G401 (cell line): ENCODE measurements around the gene SOX8. TPM values are rescaled to one million over a fixed set of nuclear protein-coding genes. Genes with fewer than 3 reads are reported as not detected.
"Not testable (repeated sequence)": the region's sequence is repeated elsewhere in the genome, so short reads cannot be mapped to it uniquely, and the experiment has no call there.

Experiments
- DNase-seq: peaks from one replicate; pipeline ENCODE4 v3.0.0-alpha.2; 2015; ENCODE audit warnings: low spot score
- in situ Hi-C: cut with HindIII; loops from 2 replicates; pipeline ENCODE4 v1.10.0; 2016; ENCODE audit warnings: low sequenced_read_pairs, mixed read lengths
- total RNA-seq: library from RNA; depleted of rRNA; stranded (reverse); fragments of >200 nt; shearing (Covaris generic); gene quantifications from 2 replicates; pipeline ENCODE4 v1.2.3, GENCODE V29; 2014

SOX8 gene
- total RNA-seq, 1 experiment from 2014 or later, result 72.7 TPM

- no peak for DNase-seq
- in situ Hi-C loops, result no loop called here
Observed at GRCh38 chr16:1012722-1013592, 31.4 kb downstream of the SOX8 start.

- no peak for DNase-seq
Observed at GRCh38 chr16:1013593-1013900, 32.0 kb downstream of the SOX8 start.

GRCh38 chr16:1014221-1014620 lies 32.7 kb downstream of the SOX8 start:
- no peak for DNase-seq
- in situ Hi-C loops, result no loop called here

More at GRCh38 chr16:1013593-1013900, 32.0 kb downstream of the SOX8 start:
- in situ Hi-C loops, result no loop called here

GRCh38 chr16:1014771-1015495 lies 33.4 kb downstream of the SOX8 start:
- no peak for DNase-seq
- in situ Hi-C loops, result no loop called here

GRCh38 chr16:1018447-1019198 lies 37.1 kb downstream of the SOX8 start:
- no peak for DNase-seq
- in situ Hi-C loops, result no loop called here

- DNase-seq, result peak; percentile 43
- in situ Hi-C loops, result no loop called here
Observed at GRCh38 chr16:1019231-1020090, 37.9 kb downstream of the SOX8 start.

GRCh38 chr16:1020091-1020399 lies 38.5 kb downstream of the SOX8 start:
- in situ Hi-C loops, result no loop called here
- DNase-seq, result no peak

- in situ Hi-C loops, result no loop called here
- no peak for DNase-seq
Observed at GRCh38 chr16:1020591-1020990, 39.0 kb downstream of the SOX8 start.

GRCh38 chr16:1021553-1022160 lies 40.1 kb downstream of the SOX8 start:
- in situ Hi-C loops, result no loop called here
- no peak for DNase-seq

GRCh38 chr16:1022466-1022865 lies 40.9 kb downstream of the SOX8 start:
- in situ Hi-C loops, result no loop called here
- no peak for DNase-seq

- in situ Hi-C loops, result no loop called here
- no peak for DNase-seq
Observed at GRCh38 chr16:1024138-1024537, 42.6 kb downstream of the SOX8 start.

- DNase-seq, in situ Hi-C loops: not testable (repeated sequence)
Observed at GRCh38 chr16:1025183-1025809, 43.7 kb downstream of the SOX8 start.

GRCh38 chr16:1026057-1026783 lies 44.6 kb downstream of the SOX8 start:
- DNase-seq, result peak; percentile 70
- in situ Hi-C loops, result no loop called here

GRCh38 chr16:1026784-1027500 lies 45.4 kb downstream of the SOX8 start:
- in situ Hi-C loops, result no loop called here

GRCh38 chr16:1027501-1027815 lies 45.9 kb downstream of the SOX8 start:
- DNase-seq, result no peak
- in situ Hi-C loops, result no loop called here

More at GRCh38 chr16:1026784-1027500, 45.4 kb downstream of the SOX8 start:
- DNase-seq, result peak; percentile 24

- in situ Hi-C loops, result no loop called here
- DNase-seq, result no peak
Observed at GRCh38 chr16:1028056-1028455, 46.5 kb downstream of the SOX8 start.

GRCh38 chr16:1028524-1029258 lies 47.1 kb downstream of the SOX8 start:
- DNase-seq, result no peak
- in situ Hi-C loops, result no loop called here
